HG02870 (cell line): ENCODE measurements around the gene RNF214.
"Not testable (repeated sequence)": the region's sequence is repeated elsewhere in the genome, so short reads cannot be mapped to it uniquely, and the experiment has no call there.

Experiments
- ATAC-seq: cut with Tn5 transposase; IDR thresholded peaks from one replicate; pipeline ENCODE4 v1.9.1; 2021; ENCODE audit warnings: mild to moderate bottlenecking, moderate library complexity; ENCODE audit not compliant: unreplicated experiment

RNF214 gene

GRCh38 chr11:117197516-117198456 is 34.7 kb upstream of the RNF214 start:
- no peak for ATAC-seq

GRCh38 chr11:117198613-117199012 is 33.9 kb upstream of the RNF214 start:
- ATAC-seq, result no peak

GRCh38 chr11:117199053-117199915 is 33.2 kb upstream of the RNF214 start, which contains the start of gene TAGLN:
TSS of gene TAGLN (plus strand) at chr11:117199370. CDS start at chr11:117203014, 3,644 bp downstream.
- ATAC-seq, result no peak

DNA sequence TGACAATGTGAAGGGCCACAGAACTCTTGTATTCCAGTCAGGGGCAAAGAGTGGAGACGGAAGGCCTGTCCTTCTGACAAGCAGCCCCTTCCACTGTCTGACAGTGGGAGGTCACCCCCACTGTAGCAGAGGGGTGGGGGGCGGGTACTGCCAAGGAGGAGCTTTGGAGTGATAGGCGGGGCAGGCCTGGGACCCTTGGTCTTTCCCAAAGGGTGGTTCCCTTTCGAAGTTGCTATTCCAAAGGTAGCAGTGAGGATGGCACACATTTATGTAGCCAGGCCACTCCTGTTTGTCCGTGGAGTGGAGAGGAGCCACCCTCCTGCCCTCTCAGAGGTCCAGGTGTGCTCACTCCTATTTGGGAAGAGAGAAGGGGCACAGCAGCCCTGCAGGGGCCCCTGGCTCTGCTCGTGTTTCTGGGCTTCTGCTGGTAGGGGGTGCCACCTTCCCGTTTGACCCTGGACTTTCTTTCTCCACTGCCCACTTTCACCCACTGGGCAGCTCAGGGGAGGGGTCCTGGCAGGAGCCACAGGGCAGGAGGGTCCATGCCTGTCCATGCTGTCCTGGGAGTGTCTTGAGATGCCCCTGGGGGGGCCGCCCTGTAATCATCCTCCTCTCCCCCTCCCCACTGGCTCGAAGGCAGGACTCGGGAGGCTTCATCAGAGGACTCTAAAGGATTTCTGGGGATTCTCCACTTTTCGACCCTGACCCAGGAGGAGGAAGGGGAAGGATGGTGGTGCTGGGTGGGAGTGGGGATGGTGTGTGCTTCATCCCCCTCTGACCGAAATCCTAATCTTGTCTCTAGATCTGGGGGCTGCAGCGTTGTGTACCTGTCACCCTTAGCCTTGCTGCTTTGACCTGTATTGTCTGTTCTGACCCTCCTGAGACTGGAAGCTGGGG is 32.3 kb upstream of the RNF214 start:
- no peak for ATAC-seq

- no peak for ATAC-seq
These were observed 31.4 kb upstream of the RNF214 start for GRCh38 chr11:117200813-117201657.

GRCh38 chr11:117201658-117202305 is 30.7 kb upstream of the RNF214 start:
- no peak for ATAC-seq

DNA sequence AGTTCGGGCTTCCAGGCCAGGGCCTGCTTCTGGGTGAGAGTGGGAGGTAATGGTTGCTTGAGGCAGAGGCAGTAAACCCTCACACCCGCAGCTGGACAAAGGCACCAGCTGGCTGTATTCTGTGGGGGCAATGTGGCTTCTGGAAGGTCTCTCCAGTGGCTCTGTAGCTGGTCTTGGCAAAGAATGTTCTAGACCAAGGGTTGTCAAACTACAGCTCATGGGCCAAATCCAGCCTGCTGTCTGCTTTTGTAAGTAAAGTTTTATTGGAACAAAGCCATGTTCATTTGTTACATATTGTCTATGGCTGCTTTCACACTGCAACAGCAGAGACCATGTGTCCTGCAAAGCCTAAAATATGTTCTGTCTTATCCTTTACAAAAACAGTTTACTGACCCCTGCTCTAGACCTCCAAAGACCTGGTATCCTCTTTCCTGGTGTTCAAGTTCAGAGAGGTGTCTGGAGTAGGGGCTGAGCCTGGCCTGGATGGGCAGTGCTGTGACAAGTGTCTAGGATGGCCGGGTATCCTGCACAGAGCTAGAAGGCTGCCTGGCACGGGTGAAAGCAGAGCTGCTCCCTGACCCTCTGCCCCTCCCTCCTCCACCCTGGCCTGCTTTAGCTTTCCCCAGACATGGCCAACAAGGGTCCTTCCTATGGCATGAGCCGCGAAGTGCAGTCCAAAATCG is 29.9 kb upstream of the RNF214 start:
- ATAC-seq, result no peak

GRCh38 chr11:117203069-117203407 is 29.4 kb upstream of the RNF214 start:
- no peak for ATAC-seq

DNA sequence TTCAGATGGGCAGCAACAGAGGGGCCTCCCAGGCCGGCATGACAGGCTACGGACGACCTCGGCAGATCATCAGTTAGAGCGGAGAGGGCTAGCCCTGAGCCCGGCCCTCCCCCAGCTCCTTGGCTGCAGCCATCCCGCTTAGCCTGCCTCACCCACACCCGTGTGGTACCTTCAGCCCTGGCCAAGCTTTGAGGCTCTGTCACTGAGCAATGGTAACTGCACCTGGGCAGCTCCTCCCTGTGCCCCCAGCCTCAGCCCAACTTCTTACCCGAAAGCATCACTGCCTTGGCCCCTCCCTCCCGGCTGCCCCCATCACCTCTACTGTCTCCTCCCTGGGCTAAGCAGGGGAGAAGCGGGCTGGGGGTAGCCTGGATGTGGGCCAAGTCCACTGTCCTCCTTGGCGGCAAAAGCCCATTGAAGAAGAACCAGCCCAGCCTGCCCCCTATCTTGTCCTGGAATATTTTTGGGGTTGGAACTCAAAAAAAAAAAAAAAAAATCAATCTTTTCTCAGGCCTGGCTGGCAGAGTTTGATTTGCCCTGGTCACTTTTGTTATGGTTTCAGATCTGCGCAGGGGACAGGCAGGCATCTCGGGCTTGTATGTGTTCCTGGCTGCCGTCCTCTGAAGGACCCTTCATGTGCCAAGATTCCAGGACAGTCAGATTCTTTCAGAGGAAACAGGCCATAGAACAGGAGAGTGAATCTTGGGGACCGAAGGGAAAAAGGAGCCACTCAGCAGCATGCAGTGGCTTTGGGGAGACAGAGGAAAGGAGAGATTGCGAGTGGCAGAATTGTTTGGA is 28.0 kb upstream of the RNF214 start:
- ATAC-seq, result no peak

DNA sequence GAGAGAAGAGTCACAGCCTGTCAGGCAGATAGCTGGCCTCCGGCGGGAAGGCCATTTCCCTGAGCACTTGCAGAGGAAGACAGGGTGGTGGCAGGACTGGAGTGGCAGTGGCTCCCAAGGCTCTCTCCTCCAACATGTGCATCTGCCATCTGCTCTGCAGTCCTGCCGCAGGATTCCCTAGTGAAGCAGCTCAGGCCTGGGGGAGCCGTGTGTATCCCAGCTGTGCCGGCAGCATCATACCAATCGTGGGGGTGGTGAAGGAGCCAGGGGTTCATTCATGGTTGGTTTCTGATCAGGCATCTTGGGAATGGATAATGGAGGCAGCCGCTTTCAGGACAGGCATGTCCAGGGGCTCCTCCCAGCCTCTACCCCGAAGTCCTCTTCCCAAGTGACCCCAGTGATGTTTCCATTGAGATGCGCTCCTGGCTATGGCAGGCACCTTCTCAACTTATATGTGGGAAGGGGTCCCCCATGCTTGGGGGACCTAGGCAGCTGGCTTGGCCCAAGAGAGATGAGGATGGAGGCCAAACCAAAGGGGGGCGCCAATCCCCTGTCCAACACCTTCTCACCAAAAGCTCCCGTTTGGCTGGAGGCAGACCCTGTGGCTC is 27.2 kb upstream of the RNF214 start:
- no peak for ATAC-seq

GRCh38 chr11:117206111-117206510 is 26.4 kb upstream of the RNF214 start:
- ATAC-seq, result not testable (repeated sequence)

DNA sequence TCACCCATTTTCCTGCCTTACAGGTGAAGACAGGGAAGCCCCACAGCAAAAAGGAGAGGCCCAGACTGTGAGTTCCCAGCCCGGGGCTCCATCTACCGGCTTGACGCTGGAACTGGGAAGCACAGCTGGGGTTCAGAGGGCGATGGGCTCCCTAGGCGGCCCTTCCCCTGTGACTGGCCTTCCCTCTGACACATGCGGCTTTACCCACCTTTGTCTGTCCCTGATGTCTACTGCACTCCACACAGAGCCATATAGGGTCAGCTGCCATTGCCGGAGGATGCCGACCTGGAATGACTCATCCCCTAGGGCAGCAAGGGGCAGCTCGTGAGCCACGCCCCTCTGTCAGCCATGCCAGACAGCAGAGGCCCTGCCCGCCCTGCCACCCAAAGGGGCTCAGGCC is 25.6 kb upstream of the RNF214 start:
- not testable (repeated sequence) for ATAC-seq

GRCh38 chr11:117207481-117207880 is 25.0 kb upstream of the RNF214 start:
- not testable (repeated sequence) for ATAC-seq

GRCh38 chr11:117208710-117209109 is 23.8 kb upstream of the RNF214 start:
- not testable (repeated sequence) for ATAC-seq

- ATAC-seq, result not testable (repeated sequence)
These were observed 22.9 kb upstream of the RNF214 start for GRCh38 chr11:117209351-117210125.

GRCh38 chr11:117210620-117211019 is 21.9 kb upstream of the RNF214 start:
- no peak for ATAC-seq
